Neuron (in vitro differentiated cells): ENCODE results near the gene WASF1.

Source experiments
- H2AFZ ChIP-seq: one replicate; pipeline ENCODE4 v1.6.1; 2013; ENCODE audit warnings: low read depth, mild to moderate bottlenecking, inconsistent platforms, low read length, moderate library complexity
- H3K27me3 ChIP-seq: one replicate; pipeline ENCODE4 v1.6.1; 2013; ENCODE audit warnings: low read length; ENCODE audit not compliant: insufficient read depth
- H3K36me3 ChIP-seq: one replicate; pipeline ENCODE4 v1.6.1; 2013; ENCODE audit warnings: low read length; ENCODE audit not compliant: insufficient read depth
- H3K4me1 ChIP-seq: one replicate; pipeline ENCODE4 v1.6.1; 2013; ENCODE audit warnings: low read length; ENCODE audit not compliant: insufficient read depth
- H3K4me3 ChIP-seq: 2 replicates; pipeline ENCODE4 v1.5.1; 2013; ENCODE audit warnings: mild to moderate bottlenecking, low read length, moderate library complexity
- H3K9me3 ChIP-seq: one replicate; pipeline ENCODE4 v1.6.1; 2013; ENCODE audit warnings: low read length

Gene WASF1

GRCh38 chr6:110179406-110180227 lies at the start of gene WASF1:
Gene WASF1 (minus strand): TSS chr6:110179670. CDS start chr6:110127601, 52,069 bp downstream.
- Histone ChIP-seq H3K4me1 (peaks cover 37% of the 10 kb centered on the region), H3K4me3 (peak within 1 kb of the TSS; percentile 94), H3K9me3 (no peaks in the 10 kb centered on the region), H3K27me3 (no peaks in the 10 kb centered on the region), H2AFZ (peak within 1 kb of the TSS; percentile 90), H3K36me3 (no peaks in the 10 kb centered on the region)

GRCh38 chr6:110226261-110226660 lies 46.8 kb upstream of the WASF1 start:
- no peaks in the 10 kb centered on the region for H3K9me3 ChIP-seq
- H3K36me3 ChIP-seq, result peaks cover 46% of the 10 kb centered on the region
- H3K27me3 ChIP-seq, result no peaks in the 10 kb centered on the region
- H3K4me3 ChIP-seq, result no peak overlapping the region
- no peaks in the 10 kb centered on the region for H3K4me1 ChIP-seq
- no peak overlapping the region for H2AFZ ChIP-seq

GRCh38 chr6:110221738-110222137 lies 42.3 kb upstream of the WASF1 start:
- no peaks in the 10 kb centered on the region for H3K4me1 ChIP-seq
- no peak overlapping the region for H2AFZ ChIP-seq
- peaks cover 2% of the 10 kb centered on the region for H3K9me3 ChIP-seq
- H3K4me3 ChIP-seq, result no peak overlapping the region
- no peaks in the 10 kb centered on the region for H3K27me3 ChIP-seq
- H3K36me3 ChIP-seq, result peaks cover 55% of the 10 kb centered on the region

- Histone ChIP-seq H3K4me3 (no peak overlapping the region), H3K36me3 (peaks cover 73% of the 10 kb centered on the region), H3K27me3 (no peaks in the 10 kb centered on the region), H2AFZ (no peak overlapping the region), H3K4me1 (no peaks in the 10 kb centered on the region), H3K9me3 (peaks cover 2% of the 10 kb centered on the region)
Observed at GRCh38 chr6:110217266-110217665, 37.8 kb upstream of the WASF1 start.

- Histone ChIP-seq H3K4me3 (no peak overlapping the region), H3K36me3 (peaks cover 76% of the 10 kb centered on the region), H3K27me3 (no peaks in the 10 kb centered on the region)
Observed at GRCh38 chr6:110216140-110216539, 36.7 kb upstream of the WASF1 start.

GRCh38 chr6:110214338-110214737 lies 34.9 kb upstream of the WASF1 start:
- Histone ChIP-seq H3K4me1 (no peaks in the 10 kb centered on the region), H3K36me3 (peaks cover 72% of the 10 kb centered on the region), H3K9me3 (no peaks in the 10 kb centered on the region), H3K4me3 (no peak overlapping the region), H3K27me3 (no peaks in the 10 kb centered on the region), H2AFZ (no peak overlapping the region)

More at GRCh38 chr6:110216140-110216539, 36.7 kb upstream of the WASF1 start:
- H3K4me1 ChIP-seq, result no peaks in the 10 kb centered on the region
- peaks cover 2% of the 10 kb centered on the region for H3K9me3 ChIP-seq
- no peak overlapping the region for H2AFZ ChIP-seq

GRCh38 chr6:110211753-110212152 lies 32.3 kb upstream of the WASF1 start:
- H3K4me1 ChIP-seq, result no peaks in the 10 kb centered on the region
- H2AFZ ChIP-seq, result no peak overlapping the region
- H3K9me3 ChIP-seq, result no peaks in the 10 kb centered on the region
- H3K4me3 ChIP-seq, result no peak overlapping the region
- no peaks in the 10 kb centered on the region for H3K27me3 ChIP-seq
- H3K36me3 ChIP-seq, result peaks cover 66% of the 10 kb centered on the region

GRCh38 chr6:110207652-110208051 lies 28.2 kb upstream of the WASF1 start:
- Histone ChIP-seq H3K4me3 (no peak overlapping the region), H3K4me1 (no peaks in the 10 kb centered on the region), H3K27me3 (no peaks in the 10 kb centered on the region), H2AFZ (no peak overlapping the region), H3K36me3 (peaks cover 38% of the 10 kb centered on the region), H3K9me3 (no peaks in the 10 kb centered on the region)

- H3K27me3 ChIP-seq, result no peaks in the 10 kb centered on the region
- H2AFZ ChIP-seq, result no peak overlapping the region
- H3K4me3 ChIP-seq, result no peak overlapping the region
- H3K9me3 ChIP-seq, result no peaks in the 10 kb centered on the region
- H3K4me1 ChIP-seq, result no peaks in the 10 kb centered on the region
- H3K36me3 ChIP-seq, result peaks cover 5% of the 10 kb centered on the region
Observed at GRCh38 chr6:110201151-110201884, 21.8 kb upstream of the WASF1 start.

- no peak overlapping the region for H3K4me3 ChIP-seq
- no peaks in the 10 kb centered on the region for H3K27me3 ChIP-seq
- no peaks in the 10 kb centered on the region for H3K9me3 ChIP-seq
- H2AFZ ChIP-seq, result no peak overlapping the region
- peaks cover 18% of the 10 kb centered on the region for H3K36me3 ChIP-seq
- H3K4me1 ChIP-seq, result no peaks in the 10 kb centered on the region
Observed at GRCh38 chr6:110198561-110198960, 19.1 kb upstream of the WASF1 start.

- Histone ChIP-seq H2AFZ (no peak overlapping the region), H3K36me3 (peaks cover 21% of the 10 kb centered on the region), H3K9me3 (no peaks in the 10 kb centered on the region)
Observed at GRCh38 chr6:110196874-110197273, 17.4 kb upstream of the WASF1 start.

GRCh38 chr6:110195639-110196038 lies 16.2 kb upstream of the WASF1 start:
- Histone ChIP-seq H3K27me3 (no peaks in the 10 kb centered on the region), H2AFZ (no peak overlapping the region), H3K4me3 (no peak overlapping the region), H3K36me3 (peaks cover 21% of the 10 kb centered on the region), H3K9me3 (no peaks in the 10 kb centered on the region), H3K4me1 (no peaks in the 10 kb centered on the region)

More at GRCh38 chr6:110196874-110197273, 17.4 kb upstream of the WASF1 start:
- Histone ChIP-seq H3K27me3 (no peaks in the 10 kb centered on the region), H3K4me1 (no peaks in the 10 kb centered on the region), H3K4me3 (no peak overlapping the region)

- Histone ChIP-seq H3K36me3 (peaks cover 19% of the 10 kb centered on the region), H3K4me1 (no peaks in the 10 kb centered on the region), H3K9me3 (no peaks in the 10 kb centered on the region), H3K27me3 (no peaks in the 10 kb centered on the region), H3K4me3 (no peak overlapping the region), H2AFZ (no peak overlapping the region)
Observed at GRCh38 chr6:110191477-110191876, 12.0 kb upstream of the WASF1 start.
